ENCODE results near the gene HERC5.
"Not testable (repeated sequence)": the region's sequence is repeated elsewhere in the genome, so short reads cannot be mapped to it uniquely, and the experiment has no call there.

The HERC5 gene

GRCh38 chr4:88448211-88448765, 8.6 kb upstream of the HERC5 start:
- DNase-seq (ENCODE audit: low spot score): not testable (repeated sequence)

DNA sequence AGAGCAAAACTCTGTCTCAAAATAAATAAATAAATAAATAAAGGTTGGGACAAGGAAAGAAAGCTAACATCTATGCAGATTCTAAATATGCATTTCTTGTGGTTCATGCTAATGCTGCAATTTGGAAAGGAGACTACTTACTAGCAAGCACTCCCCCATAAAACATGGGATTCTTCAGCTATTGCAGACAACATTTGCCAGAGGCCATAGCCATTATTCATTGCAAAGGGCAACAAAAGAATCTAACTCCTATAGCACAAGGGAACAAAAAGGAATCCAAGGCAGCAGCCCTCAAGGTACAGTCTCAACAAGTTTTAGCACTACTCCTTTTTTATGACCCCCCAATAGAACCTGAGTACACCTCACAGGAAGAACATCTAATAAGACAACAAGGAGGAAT, 8.0 kb upstream of the HERC5 start:
- DNase-seq (ENCODE audit: low spot score): no peak

DNA sequence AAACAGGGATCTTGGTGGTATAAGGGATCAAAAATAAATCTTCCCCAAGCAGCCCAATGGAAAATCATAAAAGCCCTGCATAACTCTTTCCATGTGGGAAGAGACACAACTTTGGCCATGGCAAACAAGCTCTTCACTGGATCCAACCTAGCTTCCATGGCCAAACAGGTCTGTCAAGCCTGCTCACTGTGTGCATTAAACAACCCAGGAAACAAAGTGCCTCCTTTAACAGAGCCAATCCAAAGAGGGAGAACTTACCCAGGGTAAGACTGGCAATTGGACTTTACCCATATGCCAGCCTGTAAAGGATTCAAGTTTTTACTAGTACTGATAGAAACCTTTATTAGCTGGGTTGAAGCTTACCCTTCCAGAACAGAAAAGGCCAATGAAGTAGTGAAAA, 7.6 kb upstream of the HERC5 start:
- DNase-seq (ENCODE audit: low spot score): no peak

GRCh38 chr4:88451205-88451604, 5.7 kb upstream of the HERC5 start:
- no peak for DNase-seq (ENCODE audit: low spot score)

DNA sequence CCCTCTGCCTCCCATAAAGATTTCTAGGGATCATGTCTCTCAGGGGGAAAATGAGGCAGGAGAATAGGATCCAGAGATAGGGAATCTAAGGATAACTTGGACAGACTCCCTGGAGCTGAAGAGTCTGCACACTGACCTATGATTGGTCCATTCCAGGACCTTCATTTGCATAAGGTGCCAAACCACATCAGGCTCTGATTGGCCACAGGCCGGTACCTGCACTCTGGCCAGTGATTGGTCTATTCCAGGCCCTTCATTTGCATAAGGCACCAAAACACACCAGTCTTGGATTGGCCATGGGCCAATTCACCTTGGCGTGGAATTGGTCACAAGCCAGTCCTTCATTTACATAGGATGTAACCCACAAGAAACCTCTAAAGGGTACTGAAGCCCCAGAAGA, 4.0 kb upstream of the HERC5 start:
- DNase-seq (ENCODE audit: low spot score): no peak

DNA sequence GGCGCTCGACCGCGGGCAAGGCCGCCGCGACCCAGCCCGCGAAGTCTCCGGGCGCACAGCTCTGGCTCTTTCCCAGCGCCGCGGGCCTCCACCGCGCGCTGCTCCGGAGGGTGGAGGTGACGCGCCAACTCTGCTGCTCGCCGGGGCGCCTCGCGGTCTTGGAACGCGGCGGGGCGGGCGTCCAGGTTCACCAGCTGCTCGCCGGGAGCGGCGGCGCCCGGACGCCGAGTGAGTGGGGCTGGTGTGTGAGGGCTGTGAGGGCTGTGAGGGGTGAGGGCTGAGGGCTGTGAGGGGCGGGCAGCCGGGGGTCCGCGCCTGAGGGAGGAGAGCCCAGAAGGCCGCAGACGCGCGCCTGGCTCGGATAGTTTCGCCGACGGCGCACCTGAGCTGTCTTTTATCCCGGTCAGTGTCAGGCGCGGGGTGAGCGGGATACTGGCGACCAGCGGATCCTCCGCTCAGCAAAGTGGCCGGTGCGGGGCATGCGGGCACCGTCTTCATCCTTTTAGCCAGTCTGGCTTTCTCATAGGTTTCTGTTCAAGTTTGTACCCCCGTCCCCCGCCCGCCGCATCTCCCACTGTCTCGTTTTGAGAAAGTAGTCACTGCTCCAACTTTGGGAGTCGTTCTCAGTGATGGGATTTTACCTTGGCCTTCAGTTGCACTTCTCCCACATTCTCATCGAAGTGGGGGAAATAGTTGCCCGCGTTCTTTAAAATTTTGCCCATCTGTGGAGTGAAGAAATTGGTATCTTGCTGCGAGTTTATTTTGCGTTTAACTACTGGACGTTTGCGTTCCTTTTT, 586 bp downstream of the HERC5 start:
- peak; percentile 24 for DNase-seq (ENCODE audit: low spot score)

GRCh38 chr4:88458104-88458740, 1.3 kb downstream of the HERC5 start:
- no peak for DNase-seq (ENCODE audit: low spot score)

DNA sequence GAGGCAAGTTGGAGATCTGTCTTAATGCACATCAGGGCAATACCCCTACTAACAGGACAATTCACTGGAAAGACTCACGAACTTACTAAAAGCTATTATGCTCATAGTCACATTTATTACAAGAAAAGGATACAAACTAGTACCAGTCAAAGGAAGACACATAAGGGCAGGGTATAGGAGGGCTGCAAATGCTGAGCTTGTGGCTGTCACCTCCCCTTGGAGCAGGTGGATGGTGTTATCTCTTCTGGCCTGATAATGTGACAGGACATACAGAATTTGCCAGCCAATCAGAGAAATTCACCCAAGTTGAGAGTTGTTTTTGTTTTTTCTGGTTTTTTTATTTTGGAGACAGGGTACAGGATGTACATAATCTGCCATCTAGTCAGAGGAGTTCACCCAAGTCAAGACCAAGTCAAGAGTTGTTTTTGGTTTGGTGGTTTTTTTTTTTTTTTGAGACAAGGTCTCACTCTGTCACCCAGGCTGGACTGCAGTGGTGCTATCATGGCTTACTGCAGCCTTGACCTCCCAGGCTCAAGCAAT, 8.8 kb downstream of the HERC5 start:
- no peak for DNase-seq (ENCODE audit: low spot score)

DNA sequence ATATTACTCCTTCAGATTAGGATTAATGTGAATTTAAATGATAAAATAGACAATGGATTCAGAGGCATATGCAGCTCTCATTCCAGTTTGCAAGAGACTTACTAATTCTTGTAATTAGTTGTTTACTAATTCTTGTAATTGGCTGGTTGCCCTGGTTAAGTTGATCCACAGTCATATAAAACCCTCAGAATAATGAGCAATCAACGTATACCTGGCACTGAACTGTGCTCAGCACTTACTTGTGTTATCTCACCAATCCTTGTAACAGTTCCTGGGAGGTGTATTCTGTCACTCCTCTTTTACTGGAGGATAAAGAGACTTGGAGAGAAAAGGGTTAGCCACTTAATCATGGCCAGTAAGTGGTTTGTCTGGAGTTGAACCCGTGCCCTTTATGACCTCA, 10.5 kb downstream of the HERC5 start:
- DNase-seq (ENCODE audit: low spot score): no peak

GRCh38 chr4:88477229-88477860, 20.4 kb downstream of the HERC5 start:
- DNase-seq (ENCODE audit: low spot score): no peak

- DNase-seq (ENCODE audit: low spot score): no peak
These were observed 21.3 kb downstream of the HERC5 start for GRCh38 chr4:88478247-88478646.

DNA sequence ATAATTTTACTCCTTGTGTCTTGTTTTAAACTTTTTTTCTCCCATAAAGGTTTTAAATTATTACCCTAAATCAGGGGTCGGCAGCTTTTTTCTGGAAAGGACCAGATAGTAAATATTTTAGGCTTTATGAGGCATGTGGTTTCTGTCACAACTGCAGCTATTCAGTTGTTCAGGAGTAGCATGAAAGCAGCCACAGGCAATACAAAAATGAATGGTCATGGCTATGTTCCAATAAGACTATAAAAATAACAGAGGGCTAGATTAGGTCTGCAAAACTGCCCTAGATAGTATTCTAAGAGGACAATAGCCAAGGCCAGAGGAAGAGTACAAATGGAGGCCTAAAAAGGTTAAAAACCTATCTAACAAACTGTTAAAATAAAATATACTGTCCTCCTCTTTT, 24.6 kb downstream of the HERC5 start:
- DNase-seq (ENCODE audit: low spot score): no peak

DNA sequence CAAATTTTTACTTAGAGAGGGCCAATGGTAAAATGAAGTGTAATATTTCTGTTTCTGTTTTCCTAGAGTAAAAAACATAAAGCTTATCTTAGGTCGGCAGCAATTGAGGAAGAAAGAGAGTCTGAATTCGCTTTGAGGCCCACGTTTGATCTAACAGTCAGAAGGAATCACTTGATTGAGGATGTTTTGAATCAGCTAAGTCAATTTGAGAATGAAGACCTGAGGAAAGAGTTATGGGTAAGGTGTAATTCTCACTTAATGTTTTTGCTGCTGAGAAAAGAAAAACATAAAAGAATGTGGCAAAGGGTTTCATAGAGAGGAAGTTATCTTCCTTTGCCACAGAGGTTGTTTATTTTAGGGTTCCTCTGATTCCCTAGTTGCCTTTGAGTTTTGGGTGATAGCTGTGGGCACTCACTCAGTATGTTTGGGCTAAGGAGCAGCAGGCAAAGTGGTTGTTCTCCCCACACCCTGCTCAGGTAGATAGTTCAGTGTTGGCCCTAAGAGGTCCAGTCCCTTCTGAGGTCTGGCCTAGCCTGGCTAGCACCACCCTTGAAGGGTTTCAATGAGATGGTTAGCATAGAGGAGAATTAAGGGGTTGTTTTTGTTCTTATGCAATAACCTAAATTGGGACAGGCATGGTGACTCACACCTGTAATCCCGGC, 32.3 kb downstream of the HERC5 start:
- no peak for DNase-seq (ENCODE audit: low spot score)

GRCh38 chr4:88497859-88498409, 41.0 kb downstream of the HERC5 start:
- DNase-seq (ENCODE audit: low spot score): no peak

GRCh38 chr4:88503344-88503743, 46.4 kb downstream of the HERC5 start:
- no peak for DNase-seq (ENCODE audit: low spot score)

GRCh38 chr4:88511236-88511635, 54.3 kb downstream of the HERC5 start:
- no peak for DNase-seq (ENCODE audit: low spot score)

- no peak for DNase-seq (ENCODE audit: low spot score)
These were observed 57.9 kb downstream of the HERC5 start for GRCh38 chr4:88514557-88515511.

DNA sequence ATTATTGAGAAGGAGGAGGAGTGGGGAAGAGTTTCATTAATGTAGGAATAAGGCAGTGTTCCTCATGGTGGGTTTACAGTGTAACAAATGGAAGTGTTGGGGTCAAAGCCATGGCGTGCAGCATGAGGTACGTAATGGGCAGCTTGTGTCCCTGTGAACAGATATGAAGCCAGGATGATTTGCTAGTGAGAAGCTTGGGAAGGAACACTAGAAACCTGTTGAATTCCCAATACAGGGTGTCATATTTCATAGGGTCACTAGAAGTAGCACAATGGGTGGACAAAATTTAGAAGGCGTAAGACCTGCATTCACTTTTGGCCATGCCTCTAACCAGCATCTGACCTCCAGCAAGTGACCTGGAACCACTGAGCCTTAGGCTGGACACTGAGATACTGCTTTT, 59.8 kb downstream of the HERC5 start:
- DNase-seq (ENCODE audit: low spot score): no peak

- DNase-seq (ENCODE audit: low spot score): no peak
These were observed 60.9 kb downstream of the HERC5 start for GRCh38 chr4:88517825-88518224.

DNA sequence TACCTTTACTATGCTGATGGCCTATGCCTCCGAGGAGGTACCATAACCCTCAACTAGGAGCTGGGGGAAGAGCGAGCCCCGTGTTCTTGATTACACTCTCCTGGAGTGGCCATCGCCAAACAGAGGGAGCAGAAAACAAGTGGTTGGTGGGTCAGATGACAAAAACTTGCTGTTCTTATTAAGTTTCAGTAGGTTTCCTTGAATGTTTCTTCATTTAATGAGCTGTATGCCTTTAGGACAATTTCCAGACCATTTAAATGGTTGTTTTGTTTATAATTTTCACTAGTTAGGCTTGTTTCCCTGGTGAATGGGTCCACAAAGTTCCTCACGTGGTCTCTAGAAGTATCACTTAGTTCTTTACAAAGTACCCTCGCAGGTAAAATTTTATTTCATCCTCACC, 62.0 kb downstream of the HERC5 start:
- no peak for DNase-seq (ENCODE audit: low spot score)

All from CD4-positive, alpha-beta T cell treated with Interleukin-6 at 100 ng/mL for 8 hours (primary cell).